GM12891 (cell line): ENCODE data around the gene SAAL1.

ENCODE experiments used
- DNase-seq: peaks from one replicate; pipeline ENCODE4 v3.0.0; 2011; ENCODE audit warnings: low spot score; ENCODE audit not compliant: insufficient read length
- FAIRE-seq: peaks from 2 replicates; lab custom pipeline; 2011; peaks lifted over from hg19 to GRCh38; lab: Jason Lieb, UNC
- PAX5 ChIP-seq: IDR thresholded peaks from 2 replicates; pipeline ENCODE4 v1.6.1; 2011; ENCODE audit warnings: low read length, moderate library complexity, mild to moderate bottlenecking; ENCODE audit not compliant: insufficient read depth, severe bottlenecking
- POLR2A ChIP-seq: IDR thresholded peaks from 2 replicates; pipeline ENCODE4 v1.6.1; 2011; ENCODE audit warnings: low read depth, low read length, control low read depth
- POLR2AphosphoS5 ChIP-seq: IDR thresholded peaks from 2 replicates; pipeline ENCODE4 v1.6.1; 2011; ENCODE audit warnings: low read depth, low read length, control low read depth
- POU2F2 ChIP-seq: IDR thresholded peaks from 2 replicates; pipeline ENCODE4 v1.6.1; 2011; ENCODE audit warnings: low read depth, mild to moderate bottlenecking, control low read depth, low read length, moderate library complexity
- SPI1 ChIP-seq: IDR thresholded peaks from 2 replicates; pipeline ENCODE4 v1.6.1; 2011; ENCODE audit warnings: low read depth, low read length, control low read depth
- TAF1 ChIP-seq: IDR thresholded peaks from 2 replicates; pipeline ENCODE4 v1.6.1; 2011; ENCODE audit warnings: low read depth, low read length, control low read depth

The SAAL1 gene

DNA sequence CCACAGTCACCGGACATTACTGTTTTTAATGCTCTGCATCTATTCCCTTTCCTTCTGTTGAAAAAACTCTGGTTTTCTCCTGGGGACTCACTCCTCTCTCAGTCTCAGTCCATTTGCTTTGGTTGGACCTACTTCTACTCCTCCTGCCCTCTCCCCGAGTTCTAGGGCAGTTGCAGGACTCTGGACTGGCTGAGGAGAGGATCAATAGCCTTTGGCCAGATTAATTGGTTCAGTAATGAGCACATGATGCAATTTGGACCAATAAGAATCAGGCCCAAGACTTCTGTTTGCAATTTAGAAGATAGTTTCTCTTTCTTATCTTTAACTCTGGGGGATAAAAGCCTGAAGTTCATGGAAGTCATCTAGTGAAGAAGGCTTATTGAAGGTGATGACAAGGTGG lies 44.5 kb downstream of the SAAL1 start:
- DNase-seq (no peak), FAIRE-seq (no peak)
- no peak for TF ChIP-seq POLR2A

DNA sequence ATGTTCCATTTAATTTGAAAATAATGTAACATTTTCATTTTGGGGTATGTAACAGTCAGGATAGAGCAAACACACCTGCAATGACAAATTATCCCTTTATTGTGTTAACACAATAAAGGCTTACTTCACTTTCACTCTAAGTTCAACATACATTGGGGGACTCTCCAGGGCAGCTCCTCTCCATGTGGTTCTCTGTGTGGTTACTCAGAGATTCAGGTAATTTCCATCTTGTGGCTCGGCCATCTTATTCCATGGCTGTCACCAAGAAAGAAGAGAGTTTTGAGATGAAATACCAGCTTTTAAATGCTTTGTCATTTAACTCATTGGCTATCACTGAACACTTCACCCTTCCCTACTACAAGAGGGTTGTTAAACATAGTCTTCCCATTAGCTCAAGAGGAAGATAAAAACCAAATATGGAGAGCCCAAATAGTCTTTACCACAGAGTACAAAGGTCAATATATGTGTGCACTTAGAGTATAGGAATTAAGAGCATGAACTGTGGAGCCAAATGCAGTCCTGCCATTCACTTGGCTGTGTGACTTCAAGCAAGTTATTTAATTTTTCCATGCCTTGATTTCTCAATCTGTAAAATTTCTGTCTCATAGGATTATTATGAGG lies 49.2 kb downstream of the SAAL1 start:
- no peak for TF ChIP-seq TAF1
- TF ChIP-seq POLR2AphosphoS5 = no peak
- no peak for TF ChIP-seq POLR2A
- TF ChIP-seq POU2F2 = no peak
- TF ChIP-seq PAX5 = no peak
- TF ChIP-seq SPI1 = no peak
- DNase-seq = no peak

DNA sequence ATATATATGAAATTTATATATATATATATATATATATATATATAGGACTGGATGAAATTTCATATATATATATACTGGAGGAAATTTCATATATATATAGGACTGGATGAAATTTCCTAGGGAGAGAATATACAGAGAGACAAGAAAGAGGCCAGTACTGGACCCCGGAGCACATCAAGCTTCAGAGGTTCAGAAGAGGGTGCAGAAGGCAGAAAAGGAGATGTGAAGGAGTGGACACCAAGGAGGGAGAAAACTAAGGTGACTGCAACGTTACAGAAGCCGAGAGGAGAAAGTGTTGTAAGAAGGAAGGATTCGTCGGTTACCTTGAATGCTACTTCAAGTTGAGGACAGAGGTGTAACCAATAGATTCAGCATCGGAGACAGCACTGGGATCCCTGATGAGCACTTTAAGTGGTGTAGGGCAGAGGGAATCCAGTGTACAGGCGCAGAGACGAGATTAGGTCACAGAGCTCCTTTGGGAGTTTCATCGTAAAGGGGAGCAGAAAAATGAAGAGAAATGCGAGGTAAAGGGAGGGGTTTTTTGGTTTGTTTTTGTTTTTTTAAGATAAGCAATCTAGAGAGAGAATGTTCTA lies 51.3 kb downstream of the SAAL1 start:
- TF ChIP-seq TAF1 (no peak), PAX5 (no peak), POU2F2 (no peak), POLR2AphosphoS5 (no peak), POLR2A (no peak), SPI1 (no peak)
- FAIRE-seq (no peak), DNase-seq (no peak)

More for the DNA sequence above, 49.2 kb downstream of the SAAL1 start:
- FAIRE-seq = no peak

DNA sequence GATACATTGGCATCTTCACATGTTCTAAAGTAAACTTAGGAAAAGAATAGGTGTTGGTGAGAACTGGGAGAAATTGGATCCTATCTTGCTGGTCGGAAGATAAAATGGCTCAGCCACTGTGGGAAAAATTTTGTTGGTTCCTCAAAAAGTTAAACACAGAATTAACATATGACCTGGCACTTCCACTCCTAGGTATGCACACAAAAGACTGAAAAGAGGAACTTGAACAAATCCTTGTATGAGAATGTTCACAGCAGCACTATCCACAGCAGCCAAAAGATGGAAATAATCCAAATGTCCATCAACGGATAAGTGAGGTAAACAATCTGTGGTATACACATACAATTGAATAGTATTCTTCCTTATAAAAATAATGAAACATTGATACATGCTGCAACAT lies 55.0 kb downstream of the SAAL1 start:
- TF ChIP-seq SPI1 (peak; percentile 32; the same call in 1 of the 2 replicates), TAF1 (no peak), POLR2A (no peak)
- FAIRE-seq = no peak
- no peak for DNase-seq

DNA sequence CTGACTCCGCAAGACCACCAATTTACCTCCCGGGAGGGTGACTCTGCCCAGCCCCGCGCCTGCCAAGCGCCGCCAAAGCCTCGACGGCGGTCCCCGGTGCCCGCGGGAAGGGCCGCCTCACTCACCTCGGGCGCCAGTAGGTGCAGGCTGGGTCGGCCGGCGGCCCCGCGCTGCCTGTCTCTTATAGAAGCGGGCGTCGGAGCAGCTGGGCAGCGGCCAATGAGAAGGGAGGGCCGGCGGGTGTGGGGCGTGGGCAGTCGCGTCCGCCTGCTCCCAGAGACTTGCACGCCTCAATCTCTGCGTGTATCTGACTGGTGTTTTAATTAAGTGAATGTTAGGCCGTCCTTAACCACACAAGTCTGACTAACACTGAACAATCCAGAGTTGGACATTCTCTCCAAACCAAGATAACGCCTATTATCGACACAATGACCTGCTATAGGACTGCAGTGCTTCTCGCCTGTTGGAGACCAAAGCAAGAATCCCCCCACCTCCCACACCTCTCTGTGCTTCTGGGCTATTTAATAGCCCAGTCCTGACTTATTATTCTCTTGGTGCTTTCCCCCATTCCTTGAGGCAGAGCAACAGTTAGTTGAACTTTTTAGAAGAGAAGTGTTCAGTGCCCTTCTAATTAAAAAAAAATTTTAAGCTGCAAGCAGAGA lies 59.6 kb downstream of the SAAL1 start, which contains the start of gene TPH1:
Gene TPH1, minus strand, starts transcription at position 154 of the 662 bp plus-strand sequence. CDS start 5,507 bp downstream, outside the sequence.
- TF ChIP-seq POLR2AphosphoS5 = no peak
- TF ChIP-seq POU2F2 = no peak
- TF ChIP-seq PAX5 = no peak
- TF ChIP-seq POLR2A = no peak
- TF ChIP-seq TAF1 = no peak
- TF ChIP-seq SPI1 = no peak
- FAIRE-seq = no peak
- DNase-seq = no peak

DNA sequence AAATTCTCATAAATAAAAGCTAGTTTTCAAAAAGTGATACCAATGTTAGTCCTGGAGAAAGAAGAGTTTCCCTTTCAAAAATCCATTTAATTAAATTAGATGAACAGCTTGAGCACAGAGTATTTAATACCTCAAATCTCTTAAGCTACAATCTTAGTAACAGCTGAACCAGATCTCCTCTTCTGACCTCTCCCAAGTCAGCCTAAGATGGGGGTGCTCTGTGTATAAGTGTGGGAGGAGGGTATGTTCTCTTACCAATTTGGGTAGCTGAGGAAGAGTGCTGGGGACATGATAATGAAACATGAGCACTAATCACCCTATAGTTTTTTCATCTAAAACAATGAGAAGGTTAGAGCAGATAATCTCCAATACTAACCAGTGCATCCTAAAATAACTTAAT lies 69.4 kb downstream of the SAAL1 start:
- no peak for FAIRE-seq
- DNase-seq = no peak
- no peak for TF ChIP-seq POU2F2
- no peak for TF ChIP-seq POLR2AphosphoS5
- TF ChIP-seq PAX5 = no peak
- TF ChIP-seq TAF1 = no peak
- no peak for TF ChIP-seq SPI1
- no peak for TF ChIP-seq POLR2A
